Peyer's patch (tissue), 4 donors: ENCODE results near the gene KRTAP10-1. TPM values are rescaled to one million over a fixed set of nuclear protein-coding genes. Genes with fewer than 3 reads are reported as not detected.

Experiments used
- DNase-seq, 3 donors: peaks; one replicate each; pipeline ENCODE4 v3.0.0-alpha.2; 2017 to 2019
- H3K27ac ChIP-seq, 4 donors: fragments of 200-600 bp; sonication (generic); one replicate each; pipeline ENCODE4 v1.5.1; 2016 to 2019
- H3K27me3 ChIP-seq, 2 donors: fragments of 200-600 bp; sonication (generic); one replicate each; pipeline ENCODE4 v1.5.1; 2019
- H3K36me3 ChIP-seq, 3 donors: fragments of 200-600 bp; sonication (generic); one replicate each; pipeline ENCODE4 v1.5.1; 2016 to 2019
- H3K4me1 ChIP-seq, 4 donors: fragments of 200-600 bp; sonication (generic); one replicate each; pipeline ENCODE4 v1.5.1; 2016 to 2019
- H3K4me3 ChIP-seq, 4 donors: fragments of 200-600 bp; sonication (generic); 1 replicate in 3 of 4; 2 replicates in 1 of 4; pipeline ENCODE4 v1.5.1; 2016 to 2019; ENCODE audit warnings: mild to moderate bottlenecking in 1 of 4
- H3K9me3 ChIP-seq, 4 donors: fragments of 200-600 bp; sonication (generic); one replicate each; pipeline ENCODE4 v1.5.1; 2016 to 2019; ENCODE audit warnings: mild to moderate bottlenecking in 1 of 4
- POLR2A ChIP-seq, 2 donors: fragments of 450-650 bp; IDR thresholded peaks; one replicate each; pipeline ENCODE4 v1.5.1; 2017; ENCODE audit warnings: antibody characterized with exemption in 2 of 2, mild to moderate bottlenecking in 2 of 2, moderate library complexity in 2 of 2
- total RNA-seq, 4 donors: library from RNA; depleted of rRNA; stranded (reverse); fragments of >200 nt; gene quantifications; one replicate each; pipeline ENCODE4 v1.1.0, GENCODE V29; 2016
- TF ChIP-seq, protein P1 (sequence below), 6 experiments: fragments of 450-650 bp in 4 of 6; fragments of 200-600 bp in 2 of 6; sonication (generic) in 1 of 6; IDR thresholded peaks; one replicate each; pipeline ENCODE4 v1.5.1; 2017 to 2019; ENCODE audit warnings: antibody characterized with exemption in 6 of 6, mild to moderate bottlenecking in 3 of 6, moderate library complexity in 1 of 6

Gene KRTAP10-1
- total RNA-seq, 4 donors from 2014 or later, result not detected

DNA sequence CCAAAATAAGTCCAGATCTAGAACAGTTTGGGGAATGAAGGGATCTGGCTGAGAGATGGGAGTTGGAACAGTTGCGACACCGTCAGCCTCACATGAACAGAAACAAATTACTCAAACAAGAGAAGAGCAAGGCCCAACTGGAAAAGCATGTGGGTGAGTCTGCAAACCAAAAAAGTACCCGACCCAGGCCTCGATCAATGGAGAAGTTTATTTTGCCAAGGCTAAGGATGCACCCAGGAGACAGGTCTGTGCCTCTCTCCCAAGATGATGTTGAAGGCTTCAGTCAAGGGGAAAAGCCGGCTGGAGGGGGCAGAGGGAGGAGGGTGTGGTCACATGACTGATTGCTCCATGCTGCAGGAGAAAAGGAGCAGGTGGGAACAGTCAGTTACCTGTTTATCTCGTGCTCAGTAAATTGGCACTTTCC is 42.3 kb downstream of the KRTAP10-1 start:
- H3K36me3 ChIP-seq, result no peaks in the 10 kb centered on the region
- no peak overlapping the region for H3K4me3 ChIP-seq
- no peaks in the 10 kb centered on the region for H3K27me3 ChIP-seq
- H3K4me1 ChIP-seq, result no peaks in the 10 kb centered on the region
- peaks cover 0 to 9% (median 0%) of the 10 kb centered on the region in 4 donors for H3K9me3 ChIP-seq
- TF ChIP-seq, protein P1, sequence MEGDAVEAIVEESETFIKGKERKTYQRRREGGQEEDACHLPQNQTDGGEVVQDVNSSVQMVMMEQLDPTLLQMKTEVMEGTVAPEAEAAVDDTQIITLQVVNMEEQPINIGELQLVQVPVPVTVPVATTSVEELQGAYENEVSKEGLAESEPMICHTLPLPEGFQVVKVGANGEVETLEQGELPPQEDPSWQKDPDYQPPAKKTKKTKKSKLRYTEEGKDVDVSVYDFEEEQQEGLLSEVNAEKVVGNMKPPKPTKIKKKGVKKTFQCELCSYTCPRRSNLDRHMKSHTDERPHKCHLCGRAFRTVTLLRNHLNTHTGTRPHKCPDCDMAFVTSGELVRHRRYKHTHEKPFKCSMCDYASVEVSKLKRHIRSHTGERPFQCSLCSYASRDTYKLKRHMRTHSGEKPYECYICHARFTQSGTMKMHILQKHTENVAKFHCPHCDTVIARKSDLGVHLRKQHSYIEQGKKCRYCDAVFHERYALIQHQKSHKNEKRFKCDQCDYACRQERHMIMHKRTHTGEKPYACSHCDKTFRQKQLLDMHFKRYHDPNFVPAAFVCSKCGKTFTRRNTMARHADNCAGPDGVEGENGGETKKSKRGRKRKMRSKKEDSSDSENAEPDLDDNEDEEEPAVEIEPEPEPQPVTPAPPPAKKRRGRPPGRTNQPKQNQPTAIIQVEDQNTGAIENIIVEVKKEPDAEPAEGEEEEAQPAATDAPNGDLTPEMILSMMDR (IDR thresholded peaks at IDR 0.05), result no peak
- no peak for TF ChIP-seq POLR2A (IDR thresholded peaks at IDR 0.05)
- no peak for DNase-seq
- no peak overlapping the region for H3K27ac ChIP-seq

DNA sequence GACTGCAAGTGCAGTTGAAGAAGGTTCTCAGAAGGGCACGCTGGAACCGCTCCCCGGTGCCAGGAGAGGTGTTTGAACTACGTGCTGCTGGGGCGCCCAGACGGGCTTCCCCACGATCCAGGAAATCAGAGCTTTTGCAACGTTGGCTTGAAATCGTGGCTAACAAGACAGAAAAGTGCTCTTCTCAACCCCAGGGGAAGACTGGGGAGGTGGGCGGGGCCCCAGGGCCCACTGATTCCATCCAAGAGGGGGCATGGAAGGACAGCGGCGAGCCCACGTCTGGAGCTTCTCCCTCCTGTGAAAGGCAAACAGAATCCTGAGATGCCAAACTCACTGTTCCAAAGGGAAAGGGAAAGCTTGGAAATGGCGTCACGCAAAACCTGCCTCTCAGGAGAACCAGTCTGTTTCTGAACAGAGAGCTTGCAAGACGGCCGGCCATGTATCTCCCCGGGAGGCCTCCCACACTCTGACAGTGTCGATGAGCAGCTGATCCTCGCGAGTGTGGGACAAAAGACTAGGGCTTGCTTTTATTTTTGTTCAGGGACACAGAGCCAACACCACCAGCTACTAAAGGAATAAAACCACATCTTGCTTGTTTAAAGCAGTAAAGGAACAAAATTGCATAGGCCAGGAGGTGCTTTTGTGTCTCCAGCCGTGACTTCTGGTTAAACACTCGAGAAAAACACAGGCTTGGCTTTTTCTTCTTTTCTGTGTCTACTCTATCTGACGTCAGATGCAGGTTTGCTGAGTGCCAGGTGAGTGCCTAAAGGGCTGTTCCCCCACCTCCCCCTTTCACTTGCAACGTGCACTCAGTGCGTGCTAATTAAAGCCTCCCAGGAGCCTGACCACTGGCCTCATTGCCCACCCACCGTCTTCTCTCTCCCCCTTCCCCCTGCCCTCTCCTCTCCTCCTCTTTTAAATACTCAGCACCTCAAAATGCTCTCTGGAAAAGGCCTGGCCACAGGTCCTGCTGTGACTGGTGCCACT is 43.1 kb downstream of the KRTAP10-1 start:
- Histone ChIP-seq H3K27ac (no peak overlapping the region), H3K27me3 (no peaks in the 10 kb centered on the region), H3K9me3 (peaks cover 0 to 11% (median 0%) of the 10 kb centered on the region in 4 donors), H3K36me3 (no peaks in the 10 kb centered on the region), H3K4me1 (no peaks in the 10 kb centered on the region), H3K4me3 (no peak overlapping the region)
- TF ChIP-seq, protein P1 (IDR thresholded peaks at IDR 0.05), result no peak
- TF ChIP-seq POLR2A (IDR thresholded peaks at IDR 0.05), result no peak
- DNase-seq, result no peak

DNA sequence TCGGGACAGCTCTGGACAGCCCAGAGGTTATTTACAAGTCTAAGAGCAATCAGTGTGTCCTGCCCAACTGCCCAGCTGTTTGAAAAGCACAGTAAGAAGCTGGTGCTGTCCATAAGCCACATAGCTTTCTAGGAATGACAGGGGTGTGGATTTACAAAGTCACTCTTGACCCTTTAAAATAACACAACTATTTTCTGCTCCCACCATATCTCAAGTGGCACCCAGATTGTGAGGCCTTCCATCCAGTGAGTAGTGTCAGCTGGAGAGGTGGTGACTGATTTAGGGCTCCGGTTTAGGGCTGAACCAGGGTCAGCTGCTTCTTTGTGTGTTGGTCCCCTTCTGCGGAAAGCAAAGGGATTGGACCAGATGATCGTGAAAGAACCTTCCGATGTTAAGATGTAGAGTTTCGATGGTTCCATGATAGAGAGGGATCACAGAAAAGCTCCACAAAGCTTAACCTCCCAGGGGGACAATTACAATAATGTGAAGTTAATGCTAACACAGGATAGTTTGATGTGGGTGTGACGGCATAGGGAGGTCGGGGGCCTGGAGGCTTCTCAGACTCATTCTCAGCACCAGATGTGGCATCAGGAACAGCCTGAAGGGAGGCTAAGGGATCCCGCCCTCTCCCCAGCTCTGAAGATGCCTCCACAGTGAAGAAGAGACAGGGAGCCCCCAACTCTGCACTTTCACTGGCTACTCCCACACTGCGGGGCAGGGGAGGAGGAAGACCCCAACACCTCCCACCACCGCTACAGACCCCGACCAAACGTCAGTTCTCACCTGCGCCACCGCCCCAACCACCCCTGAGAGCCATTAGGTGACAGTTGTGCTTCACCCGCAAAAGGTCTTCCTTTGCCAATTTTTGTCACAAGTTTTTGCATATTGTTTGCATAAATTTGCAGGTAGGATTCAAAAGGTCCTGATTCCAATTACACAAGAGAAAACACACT is 44.1 kb downstream of the KRTAP10-1 start:
- Histone ChIP-seq H3K4me1 (no peaks in the 10 kb centered on the region), H3K27ac (no peak overlapping the region), H3K27me3 (no peaks in the 10 kb centered on the region), H3K4me3 (no peak overlapping the region), H3K9me3 (peaks cover 0 to 11% (median 0%) of the 10 kb centered on the region in 4 donors), H3K36me3 (no peaks in the 10 kb centered on the region)
- TF ChIP-seq, protein P1 (IDR thresholded peaks at IDR 0.05), result no peak
- no peak for TF ChIP-seq POLR2A (IDR thresholded peaks at IDR 0.05)
- no peak for DNase-seq

DNA sequence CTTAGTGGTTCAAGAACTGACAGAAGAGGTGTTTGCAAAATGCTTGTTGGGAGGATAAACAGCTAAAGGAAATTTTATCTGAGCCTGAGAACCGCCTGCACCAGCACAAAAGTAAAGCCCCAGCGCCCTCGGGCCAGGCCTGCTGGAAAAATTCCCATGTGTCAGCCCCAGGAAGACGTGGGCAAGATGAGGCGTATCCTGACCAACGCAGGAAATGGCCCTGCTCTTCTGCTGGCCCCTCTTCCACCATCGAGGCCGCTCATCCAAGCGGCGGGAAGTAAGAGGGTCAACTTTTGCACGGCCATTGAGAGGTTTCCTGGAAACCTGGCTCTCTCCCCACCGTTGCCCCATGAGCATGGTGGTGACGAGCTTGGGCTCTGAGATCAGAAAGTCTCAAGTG is 45.0 kb downstream of the KRTAP10-1 start:
- H3K36me3 ChIP-seq, result no peaks in the 10 kb centered on the region
- H3K27ac ChIP-seq, result no peak overlapping the region
- DNase-seq, result no peak
- H3K9me3 ChIP-seq, result peaks cover 0 to 11% (median 0%) of the 10 kb centered on the region in 4 donors
- no peaks in the 10 kb centered on the region for H3K4me1 ChIP-seq
- no peaks in the 10 kb centered on the region for H3K27me3 ChIP-seq
- TF ChIP-seq, protein P1 (IDR thresholded peaks at IDR 0.05), result no peak
- no peak for TF ChIP-seq POLR2A (IDR thresholded peaks at IDR 0.05)
- no peak overlapping the region for H3K4me3 ChIP-seq

DNA sequence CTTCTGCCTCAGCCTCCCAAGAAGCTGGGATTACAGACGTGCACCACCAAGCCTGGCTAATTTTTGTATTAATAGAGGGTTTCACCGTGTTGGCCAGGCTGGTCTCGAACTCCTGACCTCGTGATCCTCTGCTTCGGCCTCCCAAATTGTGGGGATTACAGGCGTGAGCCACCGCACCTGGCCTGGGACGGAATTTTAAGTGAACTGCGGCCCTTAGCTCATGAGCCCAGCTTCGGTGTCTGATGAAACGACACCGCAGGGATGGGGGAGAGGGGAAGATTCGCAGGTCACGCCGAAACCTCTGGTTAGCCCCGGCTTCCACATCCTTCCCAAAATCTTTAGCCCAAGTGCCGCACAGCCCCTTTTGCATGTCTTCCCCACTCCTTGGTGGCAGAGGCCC is 45.6 kb downstream of the KRTAP10-1 start:
- H3K36me3 ChIP-seq, result no peaks in the 10 kb centered on the region
- H3K27me3 ChIP-seq, result no peaks in the 10 kb centered on the region
- H3K27ac ChIP-seq, result no peak overlapping the region
- H3K4me1 ChIP-seq, result no peaks in the 10 kb centered on the region
- no peak for DNase-seq
- H3K4me3 ChIP-seq, result no peak overlapping the region
- peaks cover 0 to 11% (median 0%) of the 10 kb centered on the region in 4 donors for H3K9me3 ChIP-seq
- TF ChIP-seq, protein P1 (IDR thresholded peaks at IDR 0.05), result no peak
- TF ChIP-seq POLR2A (IDR thresholded peaks at IDR 0.05), result no peak
